G401.6 (cell line): ENCODE measurements around the gene NKAIN1.
"Not testable (repeated sequence)": the region's sequence is repeated elsewhere in the genome, so short reads cannot be mapped to it uniquely, and the experiment has no call there.

Experiments
- FAIRE-seq: peaks from 2 replicates; lab custom pipeline; 2012; peaks lifted over from hg19 to GRCh38; lab: Jason Lieb, UNC

NKAIN1 gene

DNA sequence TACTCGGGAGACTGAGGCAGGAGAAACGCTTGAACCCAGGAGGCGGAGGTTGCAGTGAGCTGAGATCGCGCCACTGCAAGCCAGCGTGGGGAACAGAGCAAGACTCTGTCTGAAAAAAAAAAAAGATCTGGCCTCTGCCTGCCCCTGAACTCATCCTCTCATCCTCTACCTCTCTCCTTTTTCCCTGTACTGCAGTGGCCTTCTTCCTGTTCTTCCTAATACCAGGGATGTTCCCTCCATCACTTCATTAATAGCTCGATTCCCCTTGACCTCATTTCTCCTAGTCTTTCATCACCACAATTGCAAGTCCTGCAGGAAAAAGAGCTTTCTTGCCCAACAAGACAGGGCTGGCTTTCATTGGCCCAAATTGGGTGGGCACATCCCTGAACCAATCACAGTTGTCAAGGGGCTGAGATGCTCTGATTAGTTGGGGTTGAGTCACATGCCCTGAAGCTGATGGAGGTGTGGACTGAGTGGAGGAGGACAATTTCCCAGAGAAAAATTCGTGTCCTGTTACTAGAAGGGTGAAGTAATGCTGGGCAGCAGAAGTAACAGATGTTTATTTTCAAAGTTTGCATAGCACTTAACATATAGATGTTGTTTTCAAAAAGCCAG, 87.4 kb downstream of the NKAIN1 start:
- no peak for FAIRE-seq

DNA sequence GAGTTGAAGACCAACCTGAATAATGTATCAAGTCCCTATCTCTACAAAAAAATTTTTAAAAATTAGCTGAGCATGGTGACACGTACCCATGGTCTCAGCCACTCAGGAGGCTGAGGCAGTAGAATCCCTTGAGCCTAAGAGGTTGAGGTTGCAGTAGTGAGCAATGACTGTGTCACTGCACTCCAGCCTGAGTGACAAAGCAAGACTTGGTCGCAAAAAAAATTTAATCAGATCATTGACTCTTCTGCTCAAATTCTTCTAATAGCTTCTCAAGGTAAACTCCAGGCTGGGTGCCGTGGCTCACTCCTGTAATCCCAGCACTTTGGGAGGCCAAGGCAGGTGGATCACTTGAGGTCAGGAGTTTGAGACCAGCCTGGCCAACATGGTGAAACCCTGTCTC, 88.3 kb downstream of the NKAIN1 start:
- no peak for FAIRE-seq

- no peak for FAIRE-seq
Observed at GRCh38 chr1:31148409-31148808, 91.3 kb downstream of the NKAIN1 start.

DNA sequence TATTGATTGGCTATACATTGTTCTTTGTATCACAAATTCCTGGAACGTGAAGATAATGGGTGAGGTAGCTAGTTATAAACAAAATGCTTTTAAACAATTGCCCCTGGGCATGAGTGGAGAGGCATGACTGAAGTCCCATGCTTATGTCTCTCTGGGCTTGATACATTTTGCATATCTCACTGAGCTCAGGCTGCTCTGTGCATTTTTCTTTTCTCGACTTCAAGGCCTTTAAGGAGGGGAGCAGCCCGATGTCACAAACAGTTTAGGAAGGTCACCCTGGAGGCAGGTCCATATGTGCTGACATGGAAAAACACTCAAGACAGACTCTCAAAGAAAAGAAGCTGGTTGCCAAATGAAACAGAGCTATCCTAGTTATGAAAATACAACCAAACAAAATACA, 94.0 kb downstream of the NKAIN1 start:
- FAIRE-seq, result no peak

DNA sequence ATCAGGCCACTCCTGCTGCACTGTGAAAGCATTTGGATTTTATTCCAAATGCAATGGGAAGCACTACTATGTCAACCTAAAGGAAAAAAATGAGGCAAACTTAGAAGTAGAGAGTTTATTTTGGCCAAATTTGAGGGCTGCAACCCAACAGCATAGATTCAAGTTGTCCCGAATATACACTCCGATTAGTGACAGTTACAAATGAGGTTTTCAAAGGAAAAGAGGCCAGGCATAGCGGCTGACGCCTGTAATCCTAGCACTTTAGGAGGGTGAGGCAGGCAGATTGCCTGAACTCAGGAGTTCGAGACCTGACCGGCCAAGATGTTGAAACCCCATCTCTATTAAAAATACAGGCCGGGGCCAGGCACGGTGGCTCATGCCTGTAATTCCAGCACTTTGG, 95.2 kb downstream of the NKAIN1 start:
- FAIRE-seq, result no peak

- no peak for FAIRE-seq
Observed at GRCh38 chr1:31143455-31143854, 96.2 kb downstream of the NKAIN1 start.

DNA sequence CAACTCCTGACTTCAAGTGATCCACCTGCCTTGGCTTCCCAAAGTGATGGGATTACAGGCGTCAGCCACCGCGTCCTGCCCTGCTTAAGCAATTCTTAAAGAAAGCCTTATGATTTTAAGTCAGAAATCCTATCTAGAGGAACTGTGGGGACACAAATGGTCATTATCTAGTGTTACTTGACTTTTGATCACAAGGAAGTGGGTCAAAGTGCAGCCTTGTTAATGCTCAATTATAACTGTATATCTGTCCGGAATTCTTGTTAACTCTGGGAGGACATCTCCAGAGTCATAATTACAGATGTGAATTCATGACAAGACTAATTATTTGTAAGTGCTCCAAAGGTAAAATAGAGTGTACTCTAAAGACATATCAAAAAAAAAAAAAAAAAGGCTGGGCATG, 97.3 kb downstream of the NKAIN1 start:
- no peak for FAIRE-seq

- no peak for FAIRE-seq
Observed at GRCh38 chr1:31140299-31140698, 99.4 kb downstream of the NKAIN1 start.

- FAIRE-seq, result not testable (repeated sequence)
Observed at GRCh38 chr1:31138797-31139521, 100.7 kb downstream of the NKAIN1 start.

DNA sequence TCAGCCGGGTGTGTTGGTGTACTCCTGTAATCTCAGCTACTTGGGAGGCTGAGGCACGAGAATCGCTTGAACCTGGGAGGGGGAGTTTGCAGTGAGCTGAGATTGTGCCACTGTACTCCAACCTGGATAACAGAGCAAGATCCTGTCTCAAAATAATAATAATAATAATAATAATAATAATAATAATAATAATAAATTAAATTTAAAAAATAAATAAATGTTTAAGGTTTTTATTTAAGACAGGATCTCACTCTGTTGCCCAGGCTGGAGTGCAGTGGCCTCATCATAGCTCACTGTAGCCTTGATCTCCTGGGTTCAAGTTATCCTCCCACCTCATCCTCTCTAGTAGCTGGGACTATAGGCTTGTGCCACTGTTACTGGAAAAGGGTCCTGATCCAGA, 101.8 kb downstream of the NKAIN1 start:
- not testable (repeated sequence) for FAIRE-seq

DNA sequence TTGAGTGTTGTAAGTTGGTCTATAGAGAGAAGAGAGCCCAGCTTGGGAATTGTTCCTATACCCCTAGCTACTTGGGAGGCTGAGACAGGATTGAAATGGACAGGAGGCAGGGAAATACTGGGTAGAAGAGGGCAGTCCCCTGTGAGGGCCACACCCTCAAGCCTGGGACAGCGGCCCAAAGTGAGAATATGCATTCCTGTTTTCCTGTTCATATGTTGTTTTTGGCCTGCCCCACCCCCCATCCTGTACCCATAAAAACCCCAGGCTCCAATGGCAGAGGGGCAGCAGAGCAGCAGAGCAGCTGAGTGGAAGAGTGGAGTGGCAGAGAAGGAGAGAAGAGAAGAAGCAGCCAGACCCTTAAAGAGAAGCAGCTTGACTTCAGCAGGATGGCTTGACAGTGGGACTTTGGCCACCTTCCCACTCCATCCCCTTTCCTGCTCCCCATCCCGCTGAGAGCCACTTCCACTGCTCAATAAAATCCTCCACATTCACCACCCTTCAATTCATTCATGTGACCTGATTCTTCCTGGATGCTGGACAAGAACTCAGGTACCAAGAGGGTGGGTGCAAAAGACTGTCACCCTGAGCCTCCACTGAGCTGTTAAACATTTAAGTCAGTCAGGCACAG, 103.6 kb downstream of the NKAIN1 start:
- FAIRE-seq, result no peak

- FAIRE-seq, result no peak
Observed at GRCh38 chr1:31133368-31133767, 106.3 kb downstream of the NKAIN1 start.
